Measurements from ENCODE around the gene TKT.

The TKT gene

GRCh38 chr3:53238886-53239285, 16.9 kb downstream of the TKT start:
- peak; percentile 19 for DNase-seq

DNA sequence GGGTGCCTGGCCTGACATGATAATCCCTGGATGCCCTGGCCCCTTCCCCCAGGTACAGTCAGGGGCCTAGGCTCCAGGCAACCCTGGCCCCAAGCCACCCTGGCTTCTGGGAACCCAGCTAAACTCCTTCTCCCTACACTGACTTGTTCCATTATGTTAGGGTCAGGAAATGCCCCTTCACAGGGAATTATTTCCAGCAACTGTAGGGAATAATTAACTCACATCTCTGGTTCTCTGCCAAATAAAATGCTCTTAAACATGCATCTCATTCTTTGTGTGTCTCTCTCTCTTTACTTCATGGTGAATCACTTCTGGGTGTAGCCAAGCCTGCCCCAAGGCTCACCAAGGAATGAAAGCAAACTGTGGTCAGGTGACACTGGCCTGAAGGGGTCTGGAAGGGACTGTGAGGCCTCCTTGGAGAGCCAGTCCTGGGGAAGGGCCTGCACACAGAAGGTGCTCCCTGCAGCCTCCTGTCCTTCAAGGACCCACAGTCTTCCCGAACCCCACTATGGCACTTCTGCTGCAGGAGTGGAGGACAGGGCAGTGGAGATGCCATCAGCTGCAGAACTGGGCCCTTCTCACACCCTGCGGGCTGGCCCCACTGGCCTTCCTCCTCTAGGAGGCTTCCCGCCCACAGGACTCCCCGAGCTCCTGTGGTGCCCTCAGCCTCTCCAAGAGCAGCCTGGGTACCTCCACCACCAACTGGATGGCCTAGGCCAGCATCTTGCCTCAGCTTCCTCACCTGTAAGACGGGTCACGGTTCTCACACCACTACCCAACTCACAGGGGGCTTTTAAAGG, 17.6 kb downstream of the TKT start:
- peak; percentile 19 for DNase-seq

GRCh38 chr3:53236112-53236841, 19.5 kb downstream of the TKT start:
- peak; percentile 69 for DNase-seq

GRCh38 chr3:53235545-53235944, 20.3 kb downstream of the TKT start:
- DNase-seq: no peak

DNA sequence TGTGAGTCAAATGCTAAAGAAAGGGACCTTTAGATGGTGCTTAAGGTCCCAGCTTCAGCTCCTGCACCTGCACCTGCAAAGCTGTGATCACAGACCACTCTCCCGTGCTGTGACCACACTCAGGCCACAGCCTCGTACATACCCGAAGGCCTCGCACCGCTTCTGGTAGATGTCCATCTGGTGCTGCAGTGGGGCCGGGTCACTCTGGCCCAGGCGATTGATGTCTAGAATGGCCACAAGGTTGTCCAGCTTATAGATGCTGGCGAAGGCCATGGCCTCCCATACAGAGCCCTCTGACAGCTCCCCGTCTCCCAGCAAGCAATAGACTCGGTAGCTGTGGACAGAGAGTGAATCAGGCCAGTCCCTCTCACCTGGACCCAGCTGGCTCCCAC, 21.0 kb downstream of the TKT start:
- DNase-seq: no peak

DNA sequence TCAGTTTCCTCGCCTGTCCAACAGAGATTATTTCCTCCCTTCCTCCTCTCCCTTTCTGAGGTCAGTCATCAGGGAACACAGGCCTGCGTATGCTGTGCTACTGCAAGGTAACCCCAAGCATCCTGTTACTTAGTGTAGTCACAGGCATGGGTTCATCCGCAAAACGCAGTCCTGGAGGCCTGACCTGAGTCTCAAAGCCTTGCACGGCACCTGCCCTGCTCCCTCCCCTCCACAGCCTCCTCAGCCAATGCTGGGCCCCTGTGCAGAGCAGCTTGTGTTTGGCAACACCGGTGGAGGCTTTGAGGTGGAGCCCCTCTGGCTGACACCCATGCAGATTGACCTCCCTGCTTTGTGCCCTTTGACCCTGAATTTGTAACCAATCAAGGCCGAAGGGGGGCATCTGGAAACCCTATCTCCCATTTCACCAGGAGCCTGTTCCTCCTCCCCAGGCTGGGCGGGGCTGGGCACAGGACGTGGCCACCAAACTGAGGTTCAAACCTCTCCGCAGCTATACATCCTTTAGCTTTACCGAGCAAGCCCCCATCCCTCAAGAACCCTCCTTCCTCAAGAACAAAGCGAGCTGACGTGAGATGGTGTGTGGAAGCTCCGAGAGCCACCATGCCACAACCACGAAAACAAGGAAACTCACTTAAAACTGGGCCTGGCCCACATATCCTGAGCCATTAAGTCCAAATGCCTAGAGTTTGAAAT, 21.5 kb downstream of the TKT start:
- DNase-seq: no peak

DNA sequence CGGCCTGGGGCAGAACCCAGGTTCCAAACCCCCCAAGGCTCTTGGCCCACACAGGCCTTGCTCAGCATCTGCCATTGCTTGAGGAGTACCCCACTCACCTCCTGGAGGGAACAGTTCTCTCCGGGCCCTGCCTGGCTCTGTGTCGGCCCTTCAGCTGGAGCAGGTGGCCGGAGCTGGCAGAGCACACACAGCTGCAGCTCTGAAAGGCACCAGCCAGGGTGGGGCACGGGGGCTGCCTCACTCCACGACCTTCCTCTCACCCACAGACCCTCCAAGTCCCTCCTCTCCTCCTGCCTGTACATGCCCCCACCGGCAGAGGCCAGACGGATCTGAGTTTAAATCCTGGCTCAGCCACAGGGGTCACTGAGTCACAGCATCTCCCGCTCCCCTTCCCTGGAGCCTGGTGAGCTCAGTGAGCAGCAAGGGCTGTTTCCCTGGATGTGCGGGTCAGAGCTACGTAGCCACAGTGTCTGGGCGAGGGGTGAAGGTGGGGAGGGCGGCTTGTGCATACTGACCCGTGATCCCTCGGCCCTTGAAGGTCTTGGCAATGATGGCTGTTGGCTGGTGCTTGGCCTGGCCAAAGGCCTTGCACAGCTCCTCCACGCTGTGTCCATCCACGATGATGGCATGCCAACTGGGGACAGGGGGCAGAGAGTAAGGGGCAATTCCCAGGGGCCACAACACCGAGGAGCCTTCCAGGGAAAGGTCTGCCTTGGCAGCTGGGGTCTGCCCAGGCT, 23.0 kb downstream of the TKT start:
- no peak for DNase-seq

- no peak for DNase-seq
These were observed 24.0 kb downstream of the TKT start for GRCh38 chr3:53231532-53232511.

DNA sequence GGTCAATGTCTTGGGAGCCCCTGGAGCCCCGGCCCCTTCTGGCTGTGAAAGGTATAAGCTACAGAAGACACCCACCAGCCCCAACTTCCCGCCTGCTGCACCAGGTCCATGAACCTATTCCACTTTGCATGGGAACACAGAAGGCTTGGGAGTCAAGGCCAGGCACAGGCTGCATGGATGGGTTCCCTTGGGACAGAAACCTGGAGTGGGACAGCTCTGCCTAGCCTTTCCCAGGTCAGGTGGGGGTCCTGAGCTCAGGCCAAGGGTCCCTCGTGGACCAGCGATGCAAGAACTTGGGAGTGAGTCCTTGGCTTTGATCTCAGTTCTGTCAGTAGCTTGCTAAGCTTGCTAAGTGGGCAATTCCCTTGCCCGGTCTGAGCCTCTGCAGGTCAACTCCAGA, 25.0 kb downstream of the TKT start:
- no peak for DNase-seq

DNA sequence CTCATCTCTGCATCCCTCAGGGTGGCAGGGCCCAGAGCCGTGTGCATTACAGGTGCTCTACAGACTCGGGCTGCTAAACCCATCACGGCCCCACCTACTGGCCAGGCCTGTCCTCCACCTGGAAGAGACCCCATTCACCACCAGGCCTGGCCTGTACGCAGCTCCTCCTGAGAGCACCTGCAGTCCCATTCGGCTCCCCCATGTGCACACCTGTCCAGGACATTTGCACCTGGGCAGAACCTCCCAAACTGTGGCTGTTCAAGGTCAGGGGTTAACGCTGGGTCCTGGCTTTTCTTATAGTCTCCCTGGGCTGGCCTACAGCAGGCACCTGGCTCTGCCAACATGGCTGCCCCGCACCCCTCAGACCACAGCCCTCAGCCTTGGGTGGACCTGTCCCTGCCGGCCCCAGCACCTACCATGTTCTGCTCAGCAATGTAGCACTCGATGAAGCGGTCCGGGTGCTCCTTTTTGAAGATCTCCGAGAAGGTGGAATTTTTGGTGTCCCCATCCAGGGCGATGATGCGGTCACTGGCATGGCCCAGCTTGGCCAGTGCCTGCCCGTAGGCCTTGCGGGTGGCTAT, 25.7 kb downstream of the TKT start:
- DNase-seq: no peak

GRCh38 chr3:53229606-53230005, 26.2 kb downstream of the TKT start:
- no peak for DNase-seq

GRCh38 chr3:53229171-53229570, 26.7 kb downstream of the TKT start:
- no peak for DNase-seq

DNA sequence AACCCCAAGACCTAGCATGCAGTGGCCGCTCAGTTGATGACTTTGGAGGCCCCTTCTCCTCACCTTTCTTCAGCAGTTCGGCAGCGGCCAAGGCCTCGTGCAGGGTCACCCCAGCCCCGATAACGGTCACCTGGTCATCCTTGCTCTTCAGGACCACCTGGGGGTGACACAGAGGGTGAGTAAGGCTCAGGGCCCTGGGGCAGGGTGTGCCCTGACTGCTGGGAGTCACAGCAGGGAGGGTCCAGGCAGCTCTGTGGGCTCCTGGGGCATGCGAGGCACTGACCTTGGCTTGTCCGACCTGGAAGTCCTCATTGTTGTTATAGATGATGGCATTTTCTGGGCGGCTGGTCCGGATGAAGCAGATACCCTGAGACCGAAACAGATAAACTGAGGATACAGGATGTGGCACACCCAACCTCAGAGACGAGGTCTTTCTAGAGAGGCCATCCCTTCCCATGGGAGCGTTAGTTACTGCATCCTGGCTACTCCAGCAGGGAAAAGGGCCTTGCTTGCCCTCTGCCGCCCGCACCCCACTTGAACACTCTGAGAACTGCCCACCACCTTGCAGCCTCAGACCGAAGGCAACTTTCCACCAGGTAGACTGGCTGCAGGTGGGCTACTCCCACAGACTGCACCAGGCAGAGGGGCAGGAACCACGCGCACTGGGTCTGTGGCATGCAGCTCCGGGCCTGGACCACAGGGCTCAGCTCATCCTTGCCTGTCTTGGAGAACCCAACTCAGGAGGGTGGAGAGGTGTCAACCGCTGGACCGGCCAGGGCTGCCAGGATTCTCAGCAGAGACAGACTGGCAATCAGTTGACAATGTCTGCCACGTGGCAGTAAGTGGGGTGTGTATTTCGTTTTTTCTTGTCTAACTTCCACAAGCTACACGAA, 27.6 kb downstream of the TKT start:
- DNase-seq: no peak

GRCh38 chr3:53226841-53227407, 28.9 kb downstream of the TKT start:
- no peak for DNase-seq

- no peak for DNase-seq
These were observed 29.5 kb downstream of the TKT start for GRCh38 chr3:53226142-53226840.

- DNase-seq: no peak
These were observed 30.2 kb downstream of the TKT start for GRCh38 chr3:53225651-53226050.

DNA sequence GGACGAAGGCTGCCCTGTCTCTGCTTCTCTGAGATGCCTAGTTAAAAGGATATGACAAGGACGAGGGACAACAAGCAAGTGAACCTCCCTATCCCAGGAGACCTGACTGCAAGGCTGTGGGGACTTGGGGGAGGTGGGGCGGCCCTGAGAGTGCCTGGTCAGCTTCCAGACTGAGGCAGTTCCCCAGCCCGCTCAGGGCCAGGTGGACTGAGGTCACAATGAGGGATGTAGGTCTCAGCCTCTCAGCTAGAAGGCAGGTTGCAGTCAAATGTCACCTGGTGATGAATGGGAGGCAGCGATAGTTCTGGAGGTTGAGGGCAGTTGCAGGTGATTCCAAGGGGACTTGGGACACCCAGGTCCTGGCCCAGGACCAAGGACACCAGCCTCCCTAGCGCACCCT, 30.6 kb downstream of the TKT start:
- DNase-seq: no peak

GRCh38 chr3:53224536-53224935, 31.3 kb downstream of the TKT start:
- DNase-seq: no peak

DNA sequence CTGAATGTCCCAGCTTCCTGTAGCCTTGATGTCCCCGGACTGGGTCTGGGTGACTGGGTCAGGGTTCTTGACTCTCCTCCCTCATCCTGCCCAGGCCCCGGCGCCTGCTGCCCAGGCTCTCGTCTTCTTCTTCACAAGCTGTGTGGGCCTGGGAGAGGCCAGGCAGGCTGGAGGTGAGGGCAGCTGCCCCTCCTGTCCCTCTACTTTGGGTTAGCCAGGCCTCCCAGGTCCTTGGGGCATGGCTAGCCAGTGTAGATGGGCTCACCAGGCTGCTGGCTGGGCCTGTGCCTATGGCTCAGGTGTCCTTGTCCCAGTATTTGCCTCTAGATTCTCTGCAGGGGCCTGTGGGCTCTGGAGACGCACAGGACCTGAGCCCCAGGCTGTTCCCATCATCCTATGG, 31.8 kb downstream of the TKT start:
- DNase-seq: no peak
